OCI-LY1 (cell line): ENCODE measurements around the gene PCNX1.

ENCODE experiments used
- EZH2 ChIP-seq: fragments of 200-600 bp; sonication (generic), shearing (Covaris generic); IDR thresholded peaks from 2 replicates; pipeline ENCODE4 v1.8.0; 2017; ENCODE audit warnings: borderline replicate concordance, mixed run types, mild to moderate bottlenecking, antibody characterized with exemption, low read length, moderate library complexity, mixed read lengths
- TF ChIP-seq, protein P1 (sequence below): fragments of 200-600 bp; sonication (generic), shearing (Covaris generic); IDR thresholded peaks from 2 replicates; pipeline ENCODE4 v1.5.1; 2017; ENCODE audit warnings: mild to moderate bottlenecking, antibody characterized with exemption, low read length, moderate library complexity, mixed read lengths

DNA sequence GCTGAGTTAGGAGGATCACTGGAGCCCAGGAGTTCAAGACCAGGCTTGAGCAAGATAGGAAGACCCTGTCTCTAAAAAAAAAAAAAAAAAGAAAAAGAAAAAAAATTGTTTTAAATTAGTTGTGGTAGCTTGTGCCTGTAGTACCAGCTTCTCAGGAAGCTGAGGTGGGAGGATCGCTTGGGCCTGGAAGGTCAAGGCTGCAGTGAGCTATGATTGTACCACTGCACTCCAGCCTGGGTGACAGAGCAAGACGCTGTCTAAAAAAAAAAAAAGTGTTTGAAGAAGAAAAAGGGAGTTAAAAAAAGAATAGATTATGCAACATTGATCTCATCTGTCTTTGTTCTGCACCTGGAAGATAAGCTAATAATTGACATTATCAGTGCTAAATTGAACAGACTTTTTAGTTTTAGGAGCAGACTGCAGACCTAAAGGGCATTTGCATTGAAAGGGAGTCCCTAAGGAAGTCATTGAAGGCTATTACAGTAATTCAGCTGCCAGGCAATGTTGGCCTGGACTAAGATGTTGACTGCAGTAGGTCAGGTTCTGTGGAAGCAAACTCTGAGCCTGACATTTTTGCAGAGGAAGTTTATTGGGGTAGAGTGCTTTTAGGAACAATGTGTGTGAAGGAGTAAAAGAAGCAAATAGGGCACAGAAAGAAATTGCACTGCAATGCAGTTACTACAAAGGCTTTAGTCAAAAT is 215.8 kb downstream of the PCNX1 start:
- TF ChIP-seq, protein P1, sequence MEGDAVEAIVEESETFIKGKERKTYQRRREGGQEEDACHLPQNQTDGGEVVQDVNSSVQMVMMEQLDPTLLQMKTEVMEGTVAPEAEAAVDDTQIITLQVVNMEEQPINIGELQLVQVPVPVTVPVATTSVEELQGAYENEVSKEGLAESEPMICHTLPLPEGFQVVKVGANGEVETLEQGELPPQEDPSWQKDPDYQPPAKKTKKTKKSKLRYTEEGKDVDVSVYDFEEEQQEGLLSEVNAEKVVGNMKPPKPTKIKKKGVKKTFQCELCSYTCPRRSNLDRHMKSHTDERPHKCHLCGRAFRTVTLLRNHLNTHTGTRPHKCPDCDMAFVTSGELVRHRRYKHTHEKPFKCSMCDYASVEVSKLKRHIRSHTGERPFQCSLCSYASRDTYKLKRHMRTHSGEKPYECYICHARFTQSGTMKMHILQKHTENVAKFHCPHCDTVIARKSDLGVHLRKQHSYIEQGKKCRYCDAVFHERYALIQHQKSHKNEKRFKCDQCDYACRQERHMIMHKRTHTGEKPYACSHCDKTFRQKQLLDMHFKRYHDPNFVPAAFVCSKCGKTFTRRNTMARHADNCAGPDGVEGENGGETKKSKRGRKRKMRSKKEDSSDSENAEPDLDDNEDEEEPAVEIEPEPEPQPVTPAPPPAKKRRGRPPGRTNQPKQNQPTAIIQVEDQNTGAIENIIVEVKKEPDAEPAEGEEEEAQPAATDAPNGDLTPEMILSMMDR, result no peak
- TF ChIP-seq EZH2, result no peak
